ENCODE measurements around the gene PCDHGB3.
"Not testable (repeated sequence)": the region's sequence is repeated elsewhere in the genome, so short reads cannot be mapped to it uniquely, and the experiment has no call there.

PCDHGB3 gene

DNA sequence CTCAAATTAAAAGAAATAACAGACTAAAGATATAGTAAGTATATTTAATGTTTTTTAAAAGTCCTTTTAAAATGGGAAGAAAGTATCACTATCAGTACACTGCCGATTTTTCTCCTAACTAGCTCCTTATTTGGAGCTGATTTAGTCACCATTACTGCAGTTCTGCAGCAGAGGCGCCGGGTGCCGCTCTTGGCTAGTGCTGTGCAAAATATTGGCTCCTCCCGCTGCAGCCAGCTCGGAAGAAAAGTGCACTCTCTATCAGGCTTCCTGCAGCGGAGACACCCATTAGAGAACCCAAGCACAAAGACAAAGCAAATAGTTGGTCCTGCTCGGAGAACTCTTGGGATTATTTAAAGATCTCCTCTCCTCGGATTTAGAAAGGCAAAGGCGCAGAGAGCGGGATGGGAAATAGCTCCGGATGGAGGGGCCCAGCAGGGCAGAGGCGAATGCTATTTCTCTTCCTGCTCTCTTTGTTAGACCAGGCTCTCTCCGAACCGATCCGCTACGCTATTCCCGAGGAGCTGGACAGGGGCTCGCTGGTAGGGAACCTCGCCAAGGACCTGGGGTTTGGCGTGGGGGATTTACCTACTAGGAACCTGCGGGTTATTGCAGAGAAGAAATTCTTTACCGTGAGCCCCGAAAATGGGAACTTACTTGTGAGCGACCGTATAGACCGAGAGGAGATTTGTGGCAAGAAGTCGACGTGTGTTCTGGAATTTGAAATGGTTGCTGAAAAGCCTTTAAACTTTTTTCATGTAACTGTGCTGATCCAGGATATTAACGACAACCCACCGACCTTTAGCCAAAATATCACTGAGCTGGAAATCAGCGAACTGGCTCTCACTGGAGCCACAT lies at the start of gene PCDHGB3:
Gene PCDHGB3 (plus strand): TSS at position 249 of the 855 bp plus-strand sequence. CDS start 153 bp downstream, at position 402.
- peak; percentile 11 for DNase-seq

DNA sequence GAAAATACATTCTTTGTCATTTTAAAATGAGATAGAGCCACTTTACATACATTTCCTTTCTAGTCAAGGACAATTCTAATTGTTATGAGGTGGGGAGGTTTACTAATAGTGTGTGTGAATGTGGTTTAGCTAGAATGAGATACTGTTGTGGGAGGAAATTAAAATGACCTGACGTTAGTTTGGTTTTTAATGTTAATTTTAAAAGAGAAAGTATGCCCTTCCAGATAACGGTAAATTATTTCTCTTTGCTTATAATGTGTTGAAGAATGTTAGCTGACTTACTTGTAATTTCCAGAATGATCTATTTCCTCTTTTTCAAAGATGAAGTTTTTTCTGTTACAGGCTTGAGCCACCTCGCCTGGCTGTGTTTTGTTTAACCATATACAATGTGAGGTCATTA lies 47.8 kb upstream of the PCDHGB3 start:
- no peak for DNase-seq

DNA sequence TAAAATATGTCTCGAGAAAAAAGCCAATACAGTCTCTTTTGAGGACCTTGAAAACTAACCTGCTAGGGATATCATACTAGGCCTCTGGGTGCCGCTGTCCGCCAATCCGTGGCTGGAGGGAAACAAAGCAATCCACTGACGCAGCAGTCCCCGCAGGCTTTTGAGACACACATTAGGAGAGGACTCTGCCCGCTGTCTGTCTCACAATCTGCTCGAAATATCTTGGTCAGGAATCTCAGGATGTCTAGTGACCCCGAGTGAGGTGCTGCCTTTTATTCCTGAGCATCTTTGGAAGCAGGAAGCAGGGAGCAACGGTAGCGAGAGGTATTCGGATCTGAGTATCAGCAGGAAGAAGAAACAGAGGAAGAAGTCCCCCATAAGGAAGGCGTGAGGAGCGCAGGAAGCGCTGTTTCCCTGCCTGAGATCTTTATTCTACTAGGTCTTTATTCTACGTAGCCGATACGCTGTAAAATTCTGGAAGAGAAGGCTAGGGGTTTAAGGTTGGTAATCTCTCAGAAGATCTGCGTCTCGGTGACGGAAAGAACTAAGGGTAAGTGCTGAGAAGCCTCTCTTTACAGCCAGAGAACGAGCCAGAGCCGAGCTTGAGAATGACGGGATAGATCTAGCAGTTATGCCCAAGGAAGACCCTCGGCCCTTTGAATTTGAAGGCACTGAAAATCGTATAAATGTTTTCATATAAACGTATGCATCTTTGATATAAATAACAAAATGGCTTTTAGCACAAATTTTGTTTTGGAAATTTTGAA lies 43.8 kb upstream of the PCDHGB3 start:
- peak; percentile 60 for DNase-seq

DNA sequence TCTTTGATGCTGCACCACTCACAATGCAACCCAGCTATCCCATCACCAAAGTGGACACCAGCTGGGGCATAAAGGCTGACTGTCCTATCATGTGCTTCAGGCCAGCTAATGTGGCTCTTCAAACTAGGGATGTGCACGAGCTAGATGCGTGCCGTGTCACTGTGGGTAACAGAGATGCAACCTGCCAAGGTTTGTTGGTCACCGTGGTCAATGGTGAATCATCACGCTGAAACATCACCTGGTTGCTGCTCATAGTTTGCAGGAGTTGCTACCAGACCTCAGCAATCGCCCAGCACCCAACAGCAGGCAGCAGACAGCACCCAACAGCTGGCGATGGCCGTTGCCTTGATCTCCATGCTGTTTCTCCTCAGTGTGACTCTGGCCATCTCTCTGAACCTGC lies 41.8 kb upstream of the PCDHGB3 start:
- DNase-seq = no peak

DNA sequence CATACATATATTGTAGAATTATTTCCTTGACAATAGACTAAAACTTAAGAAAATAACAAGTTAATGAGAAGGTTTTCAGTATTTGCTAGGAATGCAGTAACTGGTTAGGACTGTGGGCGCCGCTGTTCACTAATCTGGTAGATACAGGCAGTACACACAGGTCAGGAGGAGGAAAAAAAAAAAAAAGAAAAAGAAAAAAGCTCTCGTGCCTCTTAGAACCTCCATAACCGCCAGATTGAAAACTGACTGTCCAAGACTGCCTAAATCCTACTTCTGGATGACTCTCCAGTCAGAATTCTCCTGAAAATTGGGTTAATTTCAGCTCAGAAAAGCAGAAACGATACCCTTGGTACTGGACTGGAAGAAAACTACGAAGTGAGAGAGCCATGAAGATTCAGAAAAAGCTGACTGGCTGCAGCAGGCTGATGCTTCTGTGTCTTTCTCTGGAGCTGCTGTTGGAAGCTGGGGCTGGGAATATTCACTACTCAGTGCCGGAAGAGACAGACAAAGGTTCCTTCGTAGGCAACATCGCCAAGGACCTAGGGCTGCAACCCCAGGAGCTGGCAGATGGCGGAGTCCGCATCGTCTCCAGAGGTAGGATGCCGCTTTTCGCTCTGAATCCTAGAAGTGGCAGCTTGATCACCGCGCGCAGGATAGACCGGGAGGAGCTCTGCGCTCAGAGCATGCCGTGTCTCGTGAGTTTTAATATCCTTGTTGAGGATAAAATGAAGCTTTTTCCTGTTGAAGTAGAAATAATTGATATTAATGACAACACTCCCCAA lies 39.6 kb upstream of the PCDHGB3 start, which contains the start of gene PCDHGA1:
Gene PCDHGA1 (plus strand): TSS at position 216 of the 782 bp plus-strand sequence.
- DNase-seq = no peak

DNA sequence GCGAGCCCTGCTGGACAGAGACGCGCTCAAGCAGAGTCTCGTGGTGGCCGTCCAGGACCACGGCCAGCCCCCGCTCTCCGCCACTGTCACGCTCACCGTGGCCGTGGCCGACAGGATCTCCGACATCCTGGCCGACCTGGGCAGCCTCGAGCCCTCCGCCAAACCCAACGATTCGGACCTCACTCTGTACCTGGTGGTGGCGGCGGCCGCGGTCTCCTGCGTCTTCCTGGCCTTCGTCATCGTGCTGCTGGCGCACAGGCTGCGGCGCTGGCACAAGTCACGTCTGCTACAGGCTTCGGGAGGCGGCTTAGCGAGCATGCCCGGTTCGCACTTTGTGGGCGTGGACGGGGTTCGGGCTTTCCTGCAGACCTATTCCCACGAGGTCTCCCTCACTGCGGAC lies 37.5 kb upstream of the PCDHGB3 start:
- DNase-seq = not testable (repeated sequence)

DNA sequence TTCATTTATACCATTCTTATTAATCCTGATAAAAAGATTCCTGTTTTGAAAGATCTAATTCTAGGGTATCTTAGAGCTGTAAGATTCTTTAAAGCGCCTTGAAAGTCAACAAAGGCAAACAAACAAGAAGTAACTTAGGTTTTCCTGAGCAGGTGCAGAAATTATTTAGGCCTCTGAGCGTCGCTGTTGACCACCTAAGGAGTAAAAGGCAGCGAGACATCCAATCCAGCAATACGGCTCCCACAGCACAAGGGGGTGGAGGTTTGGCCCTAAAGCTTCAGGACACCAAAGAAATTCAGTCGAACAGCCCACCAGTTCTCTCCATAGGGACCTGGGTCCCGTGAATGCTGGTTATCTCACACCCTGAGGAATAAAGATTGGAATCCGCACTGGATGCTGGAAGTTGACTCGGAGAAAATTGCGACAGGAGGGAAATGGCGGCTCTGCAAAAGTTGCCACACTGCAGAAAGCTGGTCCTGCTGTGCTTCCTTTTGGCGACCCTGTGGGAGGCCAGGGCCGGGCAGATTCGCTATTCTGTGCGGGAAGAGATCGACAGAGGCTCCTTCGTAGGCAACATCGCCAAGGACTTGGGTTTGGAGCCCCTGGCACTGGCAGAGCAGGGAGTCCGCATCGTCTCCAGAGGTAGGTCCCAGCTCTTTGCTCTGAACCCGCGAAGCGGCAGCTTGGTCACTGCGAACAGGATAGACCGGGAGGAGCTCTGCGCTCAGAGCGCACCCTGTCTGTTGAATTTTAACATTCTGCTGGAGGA lies 31.3 kb upstream of the PCDHGB3 start, which contains the start of gene PCDHGA2:
Gene PCDHGA2 (plus strand): TSS at position 223 of the 769 bp plus-strand sequence.
- DNase-seq = no peak

DNA sequence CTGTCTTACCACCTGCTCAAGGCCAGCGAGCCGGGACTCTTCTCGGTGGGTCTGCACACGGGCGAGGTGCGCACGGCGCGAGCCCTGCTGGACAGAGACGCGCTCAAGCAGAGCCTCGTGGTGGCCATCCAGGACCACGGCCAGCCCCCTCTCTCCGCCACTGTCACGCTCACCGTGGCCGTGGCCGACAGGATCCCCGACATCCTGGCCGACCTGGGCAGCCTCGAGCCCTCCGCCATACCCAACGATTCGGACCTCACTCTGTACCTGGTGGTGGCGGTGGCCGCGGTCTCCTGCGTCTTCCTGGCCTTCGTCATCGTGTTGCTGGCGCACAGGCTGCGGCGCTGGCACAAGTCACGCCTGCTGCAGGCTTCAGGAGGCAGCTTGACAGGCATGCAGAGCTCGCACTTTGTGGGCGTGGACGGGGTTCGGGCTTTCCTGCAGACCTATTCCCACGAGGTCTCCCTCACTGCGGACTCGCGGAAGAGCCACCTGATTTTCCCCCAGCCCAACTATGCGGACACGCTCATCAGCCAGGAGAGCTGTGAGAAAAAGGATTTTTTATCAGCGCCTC lies 29.2 kb upstream of the PCDHGB3 start:
- not testable (repeated sequence) for DNase-seq

DNA sequence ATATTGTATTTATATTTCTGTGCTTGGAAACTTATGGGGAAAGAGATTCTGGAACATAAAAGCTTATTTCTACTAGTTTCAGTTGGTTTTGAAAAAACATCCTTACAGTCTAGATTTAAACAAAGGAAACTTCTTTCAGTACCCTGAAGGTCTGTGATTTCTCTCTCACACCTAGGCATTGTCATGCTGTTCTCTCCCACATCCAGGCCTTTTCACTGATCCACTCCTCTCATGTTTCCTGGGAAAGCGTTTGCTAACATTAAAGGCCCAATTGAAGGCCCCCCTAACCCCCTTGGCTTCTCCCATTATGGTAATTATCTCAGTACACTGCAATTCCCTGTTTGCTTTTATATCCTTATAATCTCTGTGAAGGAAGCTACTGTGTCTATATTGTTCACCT lies 27.3 kb upstream of the PCDHGB3 start:
- DNase-seq = no peak

DNA sequence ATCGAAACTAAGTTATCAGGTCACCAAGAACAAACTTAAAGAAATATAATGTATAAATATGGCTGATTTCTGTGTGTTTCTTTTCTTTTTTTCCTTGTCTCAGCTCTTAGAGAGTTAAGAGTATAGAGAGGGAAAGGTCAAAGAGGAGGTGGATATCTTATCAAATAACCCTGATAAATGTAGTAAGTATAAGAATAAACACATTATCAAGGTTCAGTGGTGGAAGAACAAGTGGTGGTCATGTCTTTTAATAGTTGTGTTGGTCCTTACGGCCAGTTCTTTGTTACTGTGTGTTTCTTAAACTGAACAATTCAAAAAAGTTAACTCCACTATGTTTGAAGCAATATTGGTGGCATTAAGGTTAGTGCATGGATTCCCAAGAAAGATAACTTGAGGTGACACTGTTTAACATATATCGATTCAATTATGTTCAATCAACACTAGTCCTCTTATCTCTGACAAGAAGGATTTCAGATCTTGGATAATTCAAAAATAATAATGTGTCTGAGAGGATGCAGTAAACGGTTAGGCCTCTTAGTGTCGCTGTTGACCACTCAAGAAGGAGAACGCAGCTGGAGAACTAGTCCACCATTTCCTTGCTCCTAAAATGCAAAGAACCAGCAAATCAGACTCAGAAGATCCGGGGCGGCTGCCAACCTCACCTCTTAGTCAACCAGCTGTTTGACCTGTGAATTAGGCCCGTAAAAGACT lies 26.6 kb upstream of the PCDHGB3 start, which contains the start of gene PCDHGA3:
Gene PCDHGA3 (plus strand): TSS at position 588 of the 711 bp plus-strand sequence. CDS start 205 bp downstream, outside the sequence.
- DNase-seq = no peak

DNA sequence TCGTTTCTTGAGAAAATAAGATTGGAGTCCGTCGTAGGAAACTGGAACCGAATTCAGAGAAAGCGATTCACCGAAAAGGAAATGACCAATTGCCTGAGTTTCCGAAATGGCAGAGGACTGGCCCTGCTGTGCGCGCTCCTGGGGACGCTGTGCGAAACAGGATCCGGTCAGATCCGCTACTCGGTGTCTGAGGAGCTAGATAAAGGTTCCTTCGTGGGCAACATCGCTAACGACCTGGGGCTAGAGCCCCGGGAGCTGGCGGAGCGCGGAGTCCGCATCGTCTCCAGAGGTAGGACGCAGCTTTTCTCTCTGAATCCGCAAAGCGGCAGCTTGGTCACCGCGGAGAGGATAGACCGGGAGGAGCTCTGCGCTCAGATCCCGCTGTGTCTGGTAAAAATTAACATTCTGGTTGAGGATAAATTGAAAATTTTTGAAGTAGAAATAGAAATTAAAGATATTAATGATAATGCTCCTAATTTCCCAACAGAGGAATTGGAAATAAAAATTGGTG lies 26.0 kb upstream of the PCDHGB3 start:
- no peak for DNase-seq

DNA sequence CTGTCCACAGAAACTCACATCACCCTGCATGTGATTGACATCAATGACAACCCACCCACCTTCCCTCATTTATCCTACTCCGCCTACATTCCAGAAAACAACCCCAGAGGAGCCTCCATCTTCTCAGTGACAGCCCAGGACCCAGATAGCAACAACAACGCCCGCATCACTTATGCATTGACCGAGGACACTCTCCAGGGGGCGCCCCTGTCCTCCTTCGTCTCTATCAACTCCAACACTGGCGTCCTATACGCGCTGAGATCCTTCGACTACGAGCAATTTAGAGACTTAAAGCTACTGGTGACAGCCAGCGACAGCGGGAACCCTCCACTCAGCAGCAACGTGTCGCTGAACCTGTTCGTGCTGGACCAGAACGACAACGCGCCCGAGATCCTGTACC lies 24.7 kb upstream of the PCDHGB3 start:
- DNase-seq = no peak

DNA sequence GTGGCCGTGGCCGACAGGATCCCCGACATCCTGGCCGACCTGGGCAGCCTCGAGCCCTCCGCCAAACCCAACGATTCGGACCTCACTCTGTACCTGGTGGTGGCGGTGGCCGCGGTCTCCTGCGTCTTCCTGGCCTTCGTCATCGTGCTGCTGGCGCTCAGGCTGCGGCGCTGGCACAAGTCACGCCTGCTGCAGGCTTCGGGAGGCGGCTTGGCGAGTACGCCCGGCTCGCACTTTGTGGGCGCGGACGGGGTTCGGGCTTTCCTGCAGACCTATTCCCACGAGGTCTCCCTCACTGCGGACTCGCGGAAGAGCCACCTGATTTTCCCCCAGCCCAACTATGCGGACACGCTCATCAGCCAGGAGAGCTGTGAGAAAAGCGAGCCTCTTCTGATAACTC lies 24.0 kb upstream of the PCDHGB3 start:
- DNase-seq = not testable (repeated sequence)

DNA sequence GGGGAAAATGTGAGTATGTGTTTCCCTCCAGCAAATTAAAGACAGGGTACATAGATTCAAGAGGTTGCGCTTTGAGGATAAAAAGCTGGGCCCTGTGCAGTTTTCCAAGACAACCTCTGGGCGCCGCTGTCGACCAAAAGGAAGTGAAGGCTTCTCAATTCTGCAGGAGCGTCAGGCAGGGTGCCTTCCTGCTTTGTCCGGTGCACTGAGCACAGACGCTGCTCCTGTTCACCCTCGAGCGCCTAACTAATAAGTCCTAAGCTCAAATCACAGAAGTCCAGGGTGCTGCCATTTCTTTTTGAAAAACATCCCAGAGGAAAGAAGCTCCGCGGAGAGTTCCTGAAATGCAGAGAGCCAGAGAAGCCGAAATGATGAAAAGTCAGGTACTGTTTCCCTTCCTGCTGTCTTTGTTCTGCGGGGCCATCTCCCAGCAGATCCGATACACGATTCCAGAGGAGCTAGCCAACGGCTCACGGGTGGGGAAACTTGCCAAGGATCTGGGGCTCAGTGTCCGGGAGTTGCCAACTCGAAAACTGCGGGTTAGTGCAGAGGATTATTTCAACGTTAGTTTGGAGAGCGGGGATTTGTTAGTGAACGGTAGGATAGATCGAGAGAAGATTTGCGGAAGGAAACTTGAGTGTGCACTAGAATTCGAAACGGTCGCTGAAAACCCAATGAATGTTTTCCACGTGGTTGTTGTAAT lies 20.0 kb upstream of the PCDHGB3 start, which contains the start of gene PCDHGB1:
Gene PCDHGB1 (plus strand): TSS at position 183 of the 703 bp plus-strand sequence. CDS start 162 bp downstream, at position 345.
- DNase-seq = no peak

DNA sequence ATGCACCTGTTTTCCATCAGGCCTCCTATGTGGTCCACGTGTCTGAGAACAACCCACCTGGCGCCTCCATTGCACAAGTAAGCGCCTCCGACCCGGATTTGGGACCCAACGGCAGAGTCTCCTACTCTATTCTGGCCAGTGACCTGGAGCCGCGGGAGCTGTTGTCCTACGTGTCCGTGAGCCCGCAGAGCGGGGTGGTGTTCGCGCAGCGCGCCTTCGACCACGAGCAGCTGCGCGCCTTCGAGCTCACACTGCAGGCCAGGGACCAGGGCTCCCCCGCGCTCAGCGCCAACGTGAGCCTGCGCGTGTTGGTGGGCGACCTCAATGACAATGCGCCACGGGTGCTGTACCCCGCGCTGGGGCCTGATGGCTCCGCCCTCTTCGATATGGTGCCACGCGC lies 18.5 kb upstream of the PCDHGB3 start:
- DNase-seq = no peak

DNA sequence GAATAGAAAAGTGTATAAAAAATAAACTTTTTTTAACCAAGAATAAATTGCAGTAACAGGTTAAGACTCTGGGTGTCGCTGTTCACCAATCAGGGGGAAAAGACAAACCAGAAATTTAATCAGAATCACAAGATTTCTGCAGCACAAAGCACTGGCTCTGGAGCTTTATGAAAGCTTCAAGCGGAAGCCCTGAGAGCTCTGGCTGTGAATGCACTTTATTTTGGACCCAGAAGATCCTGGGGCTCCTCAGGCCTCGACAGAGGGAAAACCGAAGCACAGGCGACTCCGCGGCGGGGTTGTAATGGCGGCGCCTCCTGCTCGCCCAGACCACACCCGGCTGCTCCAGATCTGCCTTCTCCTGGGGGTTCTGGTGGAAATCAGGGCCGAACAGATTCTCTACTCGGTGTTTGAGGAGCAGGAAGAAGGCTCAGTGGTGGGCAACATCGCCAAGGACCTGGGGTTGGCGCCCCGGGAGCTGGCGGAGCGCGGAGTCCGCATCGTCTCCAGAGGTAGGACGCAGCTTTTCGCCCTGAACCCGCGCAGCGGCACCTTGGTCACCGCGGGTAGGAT lies 15.1 kb upstream of the PCDHGB3 start, which contains the start of gene PCDHGA4:
Gene PCDHGA4 (plus strand): TSS at position 122 of the 570 bp plus-strand sequence. CDS start 87 bp downstream, at position 209.
- DNase-seq = no peak

DNA sequence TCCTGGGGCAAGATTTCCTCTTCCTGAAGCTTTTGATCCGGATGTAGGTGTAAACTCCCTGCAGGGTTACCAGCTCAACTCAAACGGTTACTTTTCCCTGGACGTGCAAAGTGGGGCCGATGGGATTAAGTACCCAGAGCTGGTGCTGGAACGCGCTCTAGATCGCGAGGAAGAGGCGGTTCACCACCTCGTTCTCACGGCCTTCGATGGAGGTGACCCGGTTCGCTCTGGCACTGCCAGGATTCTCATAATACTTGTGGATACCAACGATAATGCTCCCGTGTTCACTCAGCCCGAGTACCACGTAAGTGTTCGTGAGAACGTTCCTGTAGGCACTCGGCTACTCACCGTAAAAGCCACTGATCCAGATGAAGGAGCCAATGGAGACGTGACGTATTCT lies 14.4 kb upstream of the PCDHGB3 start:
- DNase-seq = no peak

DNA sequence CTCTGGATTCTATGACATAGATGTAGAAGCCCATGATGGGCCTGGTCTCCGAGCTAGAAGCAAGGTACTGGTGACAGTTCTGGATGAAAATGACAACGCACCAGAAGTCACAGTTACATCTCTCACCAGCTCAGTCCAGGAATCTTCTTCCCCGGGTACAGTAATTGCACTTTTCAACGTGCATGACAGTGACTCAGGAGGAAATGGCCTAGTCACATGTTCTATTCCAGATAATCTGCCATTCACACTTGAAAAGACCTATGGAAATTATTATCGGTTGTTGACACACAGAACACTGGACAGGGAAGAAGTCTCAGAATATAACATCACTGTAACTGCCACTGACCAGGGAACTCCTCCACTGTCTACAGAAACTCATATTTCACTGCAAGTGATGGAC lies 13.9 kb upstream of the PCDHGB3 start:
- DNase-seq = no peak

DNA sequence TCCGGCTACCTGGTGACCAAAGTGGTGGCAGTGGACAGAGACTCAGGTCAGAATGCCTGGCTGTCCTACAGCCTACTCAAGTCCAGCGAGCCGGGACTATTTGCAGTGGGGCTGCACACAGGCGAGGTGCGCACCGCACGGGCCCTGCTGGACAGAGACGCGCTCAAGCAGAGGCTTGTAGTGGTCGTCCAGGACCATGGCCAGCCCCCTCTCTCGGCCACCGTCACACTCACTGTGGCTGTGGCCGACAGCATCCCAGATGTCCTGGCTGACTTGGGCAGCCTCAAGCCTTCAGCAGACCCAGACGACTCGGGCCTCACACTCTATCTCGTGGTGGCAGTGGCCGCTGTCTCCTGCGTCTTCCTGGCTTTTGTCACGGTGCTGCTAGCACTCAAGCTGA lies 13.1 kb upstream of the PCDHGB3 start:
- no peak for DNase-seq

All from stimulated activated CD4-positive, alpha-beta T cell treated with anti-CD3 and anti-CD28 coated beads, Interleukin-12 subunit alpha, Interleukin-12 subunit beta, amount 100 ng/mL, for 4 hours (primary cell).